HepG2 (cell line): ENCODE data around the gene NET1. TPM values are rescaled to one million over a fixed set of nuclear protein-coding genes. Genes with fewer than 3 reads are reported as not detected.

Experiments
- AHR ChIP-seq: IDR thresholded peaks from 2 replicates; pipeline ENCODE4 v1.6.1; 2018; ENCODE audit warnings: missing genetic modification reagents, missing compliant biosample characterization
- CREB1 ChIP-seq, 2 experiments: fragments of 450-650 bp in 1 of 2; IDR thresholded peaks; 2 replicates each; pipeline ENCODE4 v1.6.1; 2016 to 2017; ENCODE audit warnings: control low read depth in 1 of 2, mild to moderate bottlenecking in 1 of 2, missing compliant biosample characterization in 1 of 2, missing genetic modification characterization in 1 of 2
- HES4 ChIP-seq: sonication (generic); formaldehyde crosslinking; IDR thresholded peaks from 2 replicates; pipeline ENCODE4 v1.9.0; 2021; ENCODE audit warnings: mild to moderate bottlenecking, missing genetic modification reagents, borderline replicate concordance
- HOXA5 ChIP-seq: sonication (generic); formaldehyde crosslinking; IDR thresholded peaks from 2 replicates; pipeline ENCODE4 v1.4.0; 2020; ENCODE audit warnings: missing genetic modification reagents
- KLF9 ChIP-seq: IDR thresholded peaks from 2 replicates; pipeline ENCODE4 v1.6.1; 2016; ENCODE audit warnings: low read depth
- MED8 ChIP-seq: sonication (generic); formaldehyde crosslinking; IDR thresholded peaks from 2 replicates; pipeline ENCODE4 v1.8.1; 2023; ENCODE audit warnings: mild to moderate bottlenecking, missing genetic modification reagents; ENCODE audit not compliant: insufficient replicate concordance
- NCOA2 ChIP-seq: sonication (generic); formaldehyde crosslinking; IDR thresholded peaks from 2 replicates; pipeline ENCODE4 v1.8.0; 2022; ENCODE audit warnings: inconsistent platforms
- POGZ ChIP-seq: sonication (generic); formaldehyde crosslinking; IDR thresholded peaks from 2 replicates; pipeline ENCODE4 v1.4.0; 2020; ENCODE audit warnings: mild to moderate bottlenecking, missing genetic modification reagents
- RCOR2 ChIP-seq: IDR thresholded peaks from 2 replicates; pipeline ENCODE4 v1.6.1; 2016; ENCODE audit warnings: missing biosample characterization, missing genetic modification reagents
- SNRNP70 ChIP-seq: fragments of 200-400 bp; formaldehyde crosslinking; IDR thresholded peaks from 2 replicates; pipeline ENCODE4 v1.6.1; 2017; ENCODE audit warnings: mild to moderate bottlenecking, low read depth, low read length, moderate library complexity
- SP2 ChIP-seq: sonication (generic); formaldehyde crosslinking; IDR thresholded peaks from 2 replicates; pipeline ENCODE4 v1.5.1; 2020; ENCODE audit warnings: mild to moderate bottlenecking, missing genetic modification reagents
- SRF ChIP-seq: IDR thresholded peaks from 2 replicates; pipeline ENCODE4 v1.6.1; 2011; ENCODE audit warnings: mild to moderate bottlenecking, low read depth, low read length, moderate library complexity
- TARDBP ChIP-seq: sonication (generic); formaldehyde crosslinking; IDR thresholded peaks from 2 replicates; pipeline ENCODE4 v1.8.0; 2022; ENCODE audit warnings: mild to moderate bottlenecking, missing genetic modification reagents
- TBL1XR1 ChIP-seq: fragments of 150-350 bp; IDR thresholded peaks from 2 replicates; pipeline ENCODE4 v1.6.1; 2014; ENCODE audit warnings: borderline replicate concordance, low read length; ENCODE audit not compliant: partially characterized antibody
- TMF1 ChIP-seq: sonication (generic); formaldehyde crosslinking; IDR thresholded peaks from 2 replicates; pipeline ENCODE4 v1.8.1; 2022; ENCODE audit warnings: low read depth, missing genetic modification reagents
- XRCC5 ChIP-seq: fragments of 200-400 bp; formaldehyde crosslinking; optimal IDR thresholded peaks from 2 replicates; pipeline ENCODE3; 2017; ENCODE audit warnings: mild to moderate bottlenecking, low read length
- ZNF101 ChIP-seq: sonication (generic); formaldehyde crosslinking; IDR thresholded peaks from 2 replicates; pipeline ENCODE4 v1.4.0; 2020; ENCODE audit warnings: mild to moderate bottlenecking, low read depth, missing genetic modification reagents, borderline replicate concordance
- ZNF292 ChIP-seq: sonication (generic); formaldehyde crosslinking; IDR thresholded peaks from 2 replicates; pipeline ENCODE4 v1.8.1; 2022; ENCODE audit warnings: mild to moderate bottlenecking, low read depth, missing genetic modification reagents, borderline replicate concordance
- ZNF317 ChIP-seq: sonication (generic); formaldehyde crosslinking; IDR thresholded peaks from 2 replicates; pipeline ENCODE4 v1.5.0; 2020; ENCODE audit warnings: mild to moderate bottlenecking, missing genetic modification reagents
- ZNF460 ChIP-seq: sonication (generic); formaldehyde crosslinking; IDR thresholded peaks from 2 replicates; pipeline ENCODE4 v1.5.1; 2020; ENCODE audit warnings: missing genetic modification reagents, mild to moderate bottlenecking, borderline replicate concordance
- ZNF619 ChIP-seq: sonication (generic); formaldehyde crosslinking; IDR thresholded peaks from 2 replicates; pipeline ENCODE4 v1.4.0; 2020; ENCODE audit warnings: mild to moderate bottlenecking, missing genetic modification reagents
- ZNF883 ChIP-seq: sonication (generic); formaldehyde crosslinking; IDR thresholded peaks from 2 replicates; pipeline ENCODE4 v1.5.1; 2020; ENCODE audit warnings: mild to moderate bottlenecking, missing genetic modification reagents; ENCODE audit errors: not compliant biosample characterization
- polyA plus RNA-seq, 8 experiments: library from polyadenylated mRNA; depleted of rRNA in 3 of 8; stranded (reverse) in 7 of 8; unstranded in 1 of 8; fragments of >200 nt; fragmentation: Illumina TruSeq in 4 of 8; extraction: Trizol in 4 of 8; gene quantifications; 2 replicates each; pipeline versions ENCODE4 v1.2.1 to v1.2.3, GENCODE V29; 2011 to 2016; ENCODE audit warnings: low read depth in 4 of 8, missing spikeins in 1 of 8, mixed read lengths in 1 of 8; ENCODE audit not compliant: insufficient read depth in 1 of 8
- total RNA-seq, 5 experiments: library from RNA; depleted of rRNA; stranded (reverse); fragments of >200 nt; fragmentation: Illumina TruSeq; extraction: Trizol; gene quantifications; 2 replicates each; pipeline ENCODE4 v1.2.3, GENCODE V29; 2016; ENCODE audit warnings: low read depth in 1 of 5
- TF ChIP-seq, protein P1 (sequence below): sonication (generic); formaldehyde crosslinking; IDR thresholded peaks from 2 replicates; pipeline ENCODE4 v1.4.0; 2020; ENCODE audit warnings: missing genetic modification reagents, low read depth, mild to moderate bottlenecking, borderline replicate concordance
- TF ChIP-seq, protein P2 (sequence below): IDR thresholded peaks from 2 replicates; pipeline ENCODE4 v1.6.1; 2016; ENCODE audit warnings: low read depth, control low read depth
- TF ChIP-seq, protein P3 (sequence below): IDR thresholded peaks from 2 replicates; pipeline ENCODE4 v1.6.1; 2016; ENCODE audit warnings: low read depth
- TF ChIP-seq, protein P4 (sequence below): sonication (generic); formaldehyde crosslinking; IDR thresholded peaks from 2 replicates; pipeline ENCODE4 v1.5.0; 2020; ENCODE audit warnings: mild to moderate bottlenecking, missing genetic modification reagents

NET1 gene
- total and polyA plus RNA-seq, 2 of the 13 experiments (the other 11 are each of a cell fraction or from before 2014, with no cell fraction given): 48.1 to 65.8 TPM

DNA sequence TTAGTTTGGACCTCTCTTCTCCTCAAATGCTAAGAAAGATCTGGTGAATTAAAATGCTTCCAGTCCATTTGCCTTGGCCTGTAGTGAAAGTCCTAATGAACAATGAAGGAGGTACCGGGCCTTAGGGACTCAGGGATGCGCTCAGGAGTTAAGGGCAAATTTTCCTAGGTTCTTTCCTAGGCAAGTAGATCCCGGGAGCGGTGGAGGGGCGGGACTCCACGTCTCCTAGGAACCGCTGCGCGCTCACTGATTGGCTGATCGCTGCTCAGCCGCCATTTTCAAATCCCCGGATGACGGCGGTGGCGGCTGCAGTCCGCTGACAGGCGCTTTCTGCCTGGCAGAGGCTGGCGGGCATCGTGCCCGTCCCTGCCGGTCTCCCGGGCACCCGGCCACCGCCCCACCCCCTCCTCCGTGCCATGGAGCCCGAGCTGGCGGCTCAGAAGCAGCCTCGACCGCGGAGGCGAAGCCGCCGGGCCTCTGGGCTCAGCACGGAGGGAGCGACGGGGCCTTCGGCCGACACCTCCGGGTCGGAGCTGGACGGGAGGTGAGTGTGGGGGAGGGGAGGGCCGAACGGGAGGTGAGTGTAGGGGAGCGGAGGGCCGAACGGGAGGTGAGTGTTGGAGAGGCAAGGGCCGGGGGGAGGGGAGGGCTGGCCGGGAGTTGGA, at the start of gene NET1 (continued):
- TF ChIP-seq HES4 (0 out of 2 replicates have a peak, but pooled peaks have one; percentile 43), MED8 (CRISPR knock-in tag) (no peak), TBL1XR1 (no peak), POGZ (CRISPR knock-in tag) (peak; percentile 36; the same call in 1 of the 2 replicates), TARDBP (CRISPR knock-in tag) (no peak), ZNF101 (no peak), ZNF292 (CRISPR knock-in tag) (no peak), AHR (CRISPR knock-in tag) (no peak), SNRNP70 (no peak), XRCC5 (no peak), CREB1 (IDR thresholded peaks at IDR 0.05) (no peak), CREB1 (CRISPR knock-in tag; IDR thresholded peaks at IDR 0.05) (no peak), KLF9 (CRISPR knock-in tag) (no peak), ZNF883 (CRISPR knock-in tag) (no peak), SP2 (CRISPR knock-in tag) (peak; percentile 93), ZNF460 (CRISPR knock-in tag) (no peak), SRF (no peak), ZNF619 (CRISPR knock-in tag) (no peak), HOXA5 (0 out of 2 replicates have a peak, but pooled peaks have one; percentile 61), RCOR2 (CRISPR knock-in tag) (no peak), NCOA2 (CRISPR knock-in tag) (no peak), ZNF317 (no peak), TMF1 (CRISPR knock-in tag) (no peak)
- TF ChIP-seq, protein P1, sequence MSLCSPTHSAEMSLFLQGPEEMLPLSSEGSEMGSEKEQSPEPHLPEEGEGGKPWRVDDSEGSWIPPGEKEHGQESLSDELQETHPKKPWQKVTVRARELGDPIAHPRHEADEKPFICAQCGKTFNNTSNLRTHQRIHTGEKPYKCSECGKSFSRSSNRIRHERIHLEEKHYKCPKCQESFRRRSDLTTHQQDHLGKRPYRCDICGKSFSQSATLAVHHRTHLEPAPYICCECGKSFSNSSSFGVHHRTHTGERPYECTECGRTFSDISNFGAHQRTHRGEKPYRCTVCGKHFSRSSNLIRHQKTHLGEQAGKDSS (CRISPR knock-in tag): no peak
- TF ChIP-seq, protein P2, sequence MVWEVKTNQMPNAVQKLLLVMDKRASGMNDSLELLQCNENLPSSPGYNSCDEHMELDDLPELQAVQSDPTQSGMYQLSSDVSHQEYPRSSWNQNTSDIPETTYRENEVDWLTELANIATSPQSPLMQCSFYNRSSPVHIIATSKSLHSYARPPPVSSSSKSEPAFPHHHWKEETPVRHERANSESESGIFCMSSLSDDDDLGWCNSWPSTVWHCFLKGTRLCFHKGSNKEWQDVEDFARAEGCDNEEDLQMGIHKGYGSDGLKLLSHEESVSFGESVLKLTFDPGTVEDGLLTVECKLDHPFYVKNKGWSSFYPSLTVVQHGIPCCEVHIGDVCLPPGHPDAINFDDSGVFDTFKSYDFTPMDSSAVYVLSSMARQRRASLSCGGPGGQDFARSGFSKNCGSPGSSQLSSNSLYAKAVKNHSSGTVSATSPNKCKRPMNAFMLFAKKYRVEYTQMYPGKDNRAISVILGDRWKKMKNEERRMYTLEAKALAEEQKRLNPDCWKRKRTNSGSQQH (CRISPR knock-in tag): peak; percentile 97
- TF ChIP-seq, protein P3, sequence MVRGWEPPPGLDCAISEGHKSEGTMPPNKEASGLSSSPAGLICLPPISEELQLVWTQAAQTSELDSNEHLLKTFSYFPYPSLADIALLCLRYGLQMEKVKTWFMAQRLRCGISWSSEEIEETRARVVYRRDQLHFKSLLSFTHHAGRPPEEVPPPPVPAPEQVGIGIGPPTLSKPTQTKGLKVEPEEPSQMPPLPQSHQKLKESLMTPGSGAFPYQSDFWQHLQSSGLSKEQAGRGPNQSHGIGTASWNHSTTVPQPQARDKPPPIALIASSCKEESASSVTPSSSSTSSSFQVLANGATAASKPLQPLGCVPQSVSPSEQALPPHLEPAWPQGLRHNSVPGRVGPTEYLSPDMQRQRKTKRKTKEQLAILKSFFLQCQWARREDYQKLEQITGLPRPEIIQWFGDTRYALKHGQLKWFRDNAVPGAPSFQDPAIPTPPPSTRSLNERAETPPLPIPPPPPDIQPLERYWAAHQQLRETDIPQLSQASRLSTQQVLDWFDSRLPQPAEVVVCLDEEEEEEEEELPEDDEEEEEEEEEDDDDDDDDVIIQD (CRISPR knock-in tag): no peak
- TF ChIP-seq, protein P4, sequence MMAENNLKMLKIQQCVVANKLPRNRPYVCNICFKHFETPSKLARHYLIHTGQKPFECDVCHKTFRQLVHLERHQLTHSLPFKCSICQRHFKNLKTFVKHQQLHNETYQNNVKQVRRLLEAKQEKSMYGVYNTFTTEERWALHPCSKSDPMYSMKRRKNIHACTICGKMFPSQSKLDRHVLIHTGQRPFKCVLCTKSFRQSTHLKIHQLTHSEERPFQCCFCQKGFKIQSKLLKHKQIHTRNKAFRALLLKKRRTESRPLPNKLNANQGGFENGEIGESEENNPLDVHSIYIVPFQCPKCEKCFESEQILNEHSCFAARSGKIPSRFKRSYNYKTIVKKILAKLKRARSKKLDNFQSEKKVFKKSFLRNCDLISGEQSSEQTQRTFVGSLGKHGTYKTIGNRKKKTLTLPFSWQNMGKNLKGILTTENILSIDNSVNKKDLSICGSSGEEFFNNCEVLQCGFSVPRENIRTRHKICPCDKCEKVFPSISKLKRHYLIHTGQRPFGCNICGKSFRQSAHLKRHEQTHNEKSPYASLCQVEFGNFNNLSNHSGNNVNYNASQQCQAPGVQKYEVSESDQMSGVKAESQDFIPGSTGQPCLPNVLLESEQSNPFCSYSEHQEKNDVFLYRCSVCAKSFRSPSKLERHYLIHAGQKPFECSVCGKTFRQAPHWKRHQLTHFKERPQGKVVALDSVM (CRISPR knock-in tag): no peak
